ENCODE results near the gene MMP13.

DNA sequence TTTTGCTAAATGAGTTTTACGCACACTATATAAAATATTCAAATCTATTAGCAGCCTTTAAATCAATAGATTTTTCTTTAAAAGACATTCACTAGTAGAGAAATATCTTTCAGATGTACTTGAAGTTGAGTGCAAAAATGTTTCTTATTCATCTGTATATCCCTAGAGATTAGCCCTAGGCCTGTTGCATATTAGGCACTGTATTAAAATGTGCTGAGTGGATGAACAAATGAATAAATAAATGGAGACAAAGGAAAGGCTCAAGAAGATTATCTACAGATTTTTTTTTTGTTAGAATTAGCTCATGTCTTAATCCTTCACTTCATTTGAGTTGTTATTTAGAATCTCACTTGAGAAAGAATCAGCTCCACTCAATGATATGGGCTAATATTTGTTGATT is 12.0 kb upstream of the MMP13 start:
- no peak for TF ChIP-seq EP300 (IDR thresholded peaks at IDR 0.05)
- TF ChIP-seq, protein P1, sequence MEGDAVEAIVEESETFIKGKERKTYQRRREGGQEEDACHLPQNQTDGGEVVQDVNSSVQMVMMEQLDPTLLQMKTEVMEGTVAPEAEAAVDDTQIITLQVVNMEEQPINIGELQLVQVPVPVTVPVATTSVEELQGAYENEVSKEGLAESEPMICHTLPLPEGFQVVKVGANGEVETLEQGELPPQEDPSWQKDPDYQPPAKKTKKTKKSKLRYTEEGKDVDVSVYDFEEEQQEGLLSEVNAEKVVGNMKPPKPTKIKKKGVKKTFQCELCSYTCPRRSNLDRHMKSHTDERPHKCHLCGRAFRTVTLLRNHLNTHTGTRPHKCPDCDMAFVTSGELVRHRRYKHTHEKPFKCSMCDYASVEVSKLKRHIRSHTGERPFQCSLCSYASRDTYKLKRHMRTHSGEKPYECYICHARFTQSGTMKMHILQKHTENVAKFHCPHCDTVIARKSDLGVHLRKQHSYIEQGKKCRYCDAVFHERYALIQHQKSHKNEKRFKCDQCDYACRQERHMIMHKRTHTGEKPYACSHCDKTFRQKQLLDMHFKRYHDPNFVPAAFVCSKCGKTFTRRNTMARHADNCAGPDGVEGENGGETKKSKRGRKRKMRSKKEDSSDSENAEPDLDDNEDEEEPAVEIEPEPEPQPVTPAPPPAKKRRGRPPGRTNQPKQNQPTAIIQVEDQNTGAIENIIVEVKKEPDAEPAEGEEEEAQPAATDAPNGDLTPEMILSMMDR (IDR thresholded peaks at IDR 0.05), result no peak

All from gastroesophageal sphincter (tissue), 3 donors.